WI38 (cell line): ENCODE data around the gene CAND1.
A peak's percentile ranks its signal among the peaks of the same experiment; 100 is the strongest.

Experiments
- H3K4me3 ChIP-seq: 2 replicates; pipeline ENCODE4 v1.5.1; 2011; ENCODE audit warnings: low read depth, mild to moderate bottlenecking, control low read depth, low read length
- CTCF ChIP-seq: IDR thresholded peaks from 2 replicates; pipeline ENCODE4 v1.5.1; 2012; ENCODE audit warnings: low read depth, mild to moderate bottlenecking, control low read depth, low read length

Gene CAND1

GRCh38 chr12:67243260-67243659 is 25.9 kb upstream of the CAND1 start:
- H3K4me3 ChIP-seq: no peak overlapping the region
- TF ChIP-seq CTCF: no peak

- no peak overlapping the region for H3K4me3 ChIP-seq
- no peak for TF ChIP-seq CTCF
Observed at GRCh38 chr12:67245571-67245970, 23.6 kb upstream of the CAND1 start.

GRCh38 chr12:67251012-67251411 is 18.1 kb upstream of the CAND1 start:
- no peak for TF ChIP-seq CTCF
- no peak overlapping the region for H3K4me3 ChIP-seq

GRCh38 chr12:67254372-67255026 is 14.7 kb upstream of the CAND1 start:
- no peak overlapping the region for H3K4me3 ChIP-seq
- TF ChIP-seq CTCF: no peak

- H3K4me3 ChIP-seq: no peak overlapping the region
- no peak for TF ChIP-seq CTCF
Observed at GRCh38 chr12:67256649-67257048, 12.5 kb upstream of the CAND1 start.

- no peak overlapping the region for H3K4me3 ChIP-seq
- TF ChIP-seq CTCF: no peak
Observed at GRCh38 chr12:67263471-67263870, 5.7 kb upstream of the CAND1 start.

- TF ChIP-seq CTCF: no peak
Observed at GRCh38 chr12:67268335-67268895, 743 bp upstream of the CAND1 start.

More at GRCh38 chr12:67268335-67268895, 743 bp upstream of the CAND1 start:
- H3K4me3 ChIP-seq: peak overlapping the region; percentile 98
